Measurements from ENCODE around the gene EPS15. TPM values are rescaled to one million over a fixed set of nuclear protein-coding genes. Genes with fewer than 3 reads are reported as not detected.

EPS15 gene
- total and polyA plus RNA-seq, 7 donors, result 9.8 to 71.9 (median 46.1) TPM

DNA sequence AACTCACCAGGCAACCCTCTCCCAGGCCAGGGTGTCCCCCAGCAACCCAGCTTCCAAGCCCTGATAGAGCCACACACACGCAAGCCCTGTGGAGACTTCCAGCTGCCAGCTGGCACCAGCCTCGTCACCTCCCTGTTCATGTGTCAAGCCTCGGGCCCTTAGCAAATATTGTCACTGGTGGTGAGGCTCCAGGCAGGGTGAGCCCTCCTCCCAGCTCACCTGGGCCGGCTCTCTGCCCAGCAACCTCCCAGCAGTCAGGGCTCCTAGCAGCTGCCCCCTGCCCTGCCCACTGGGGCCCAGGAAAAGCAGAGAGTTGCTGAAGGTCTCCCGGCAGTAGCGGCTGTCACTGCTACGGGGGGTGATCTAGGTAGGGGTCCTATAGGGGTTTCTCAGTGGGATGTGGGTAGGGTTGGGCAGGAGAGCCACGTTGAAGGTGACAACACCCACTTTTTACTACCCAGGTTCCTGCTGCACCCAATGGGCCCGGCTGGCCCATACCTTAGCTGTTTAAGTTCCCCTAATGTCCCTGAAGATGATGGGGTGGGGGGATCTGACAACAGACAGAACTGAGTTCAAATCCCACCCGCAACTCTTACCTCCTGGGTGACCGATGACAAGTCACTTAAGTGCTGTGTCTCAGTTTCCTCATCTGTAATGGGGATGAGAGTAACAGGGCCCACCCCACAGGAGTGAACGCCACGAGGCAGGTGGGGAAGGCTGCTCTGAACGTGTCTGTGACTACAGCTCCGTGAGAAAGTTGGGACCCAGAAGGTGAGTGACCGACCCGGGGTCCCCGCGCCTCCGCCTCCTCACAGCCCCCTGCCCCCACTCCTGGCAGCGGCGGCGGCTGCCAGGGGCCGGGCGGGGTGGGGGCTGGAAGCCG, 189.4 kb downstream of the EPS15 start:
- Histone ChIP-seq H3K9me3 (no peaks in the 10 kb centered on the region), H3K4me1 (peaks cover 8% of the 10 kb centered on the region), H3K27me3 (ENCODE audit: insufficient read depth in 3 of 3, low read length in 2 of 3) (peaks cover 0 to 5% (median 0%) of the 10 kb centered on the region in 3 donors), H3K36me3 (ENCODE audit: insufficient read depth in 1 of 2, low read depth in 1 of 2) (no peaks in the 10 kb centered on the region), H3K4me3 (peak overlapping the region; percentile 46), H3K27ac (no peak overlapping the region)
- intact Hi-C loops (cut with DNase I), result no loop called here
- TF ChIP-seq, protein P1, sequence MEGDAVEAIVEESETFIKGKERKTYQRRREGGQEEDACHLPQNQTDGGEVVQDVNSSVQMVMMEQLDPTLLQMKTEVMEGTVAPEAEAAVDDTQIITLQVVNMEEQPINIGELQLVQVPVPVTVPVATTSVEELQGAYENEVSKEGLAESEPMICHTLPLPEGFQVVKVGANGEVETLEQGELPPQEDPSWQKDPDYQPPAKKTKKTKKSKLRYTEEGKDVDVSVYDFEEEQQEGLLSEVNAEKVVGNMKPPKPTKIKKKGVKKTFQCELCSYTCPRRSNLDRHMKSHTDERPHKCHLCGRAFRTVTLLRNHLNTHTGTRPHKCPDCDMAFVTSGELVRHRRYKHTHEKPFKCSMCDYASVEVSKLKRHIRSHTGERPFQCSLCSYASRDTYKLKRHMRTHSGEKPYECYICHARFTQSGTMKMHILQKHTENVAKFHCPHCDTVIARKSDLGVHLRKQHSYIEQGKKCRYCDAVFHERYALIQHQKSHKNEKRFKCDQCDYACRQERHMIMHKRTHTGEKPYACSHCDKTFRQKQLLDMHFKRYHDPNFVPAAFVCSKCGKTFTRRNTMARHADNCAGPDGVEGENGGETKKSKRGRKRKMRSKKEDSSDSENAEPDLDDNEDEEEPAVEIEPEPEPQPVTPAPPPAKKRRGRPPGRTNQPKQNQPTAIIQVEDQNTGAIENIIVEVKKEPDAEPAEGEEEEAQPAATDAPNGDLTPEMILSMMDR (IDR thresholded peaks at IDR 0.05), result no peak
- no peak for DNase-seq
- WGBS, 3 donors, result 36 to 69% (median 51%) methylated on average over 16 to 26 of the region's 26 CpGs
- ATAC-seq, result peak in 3 of 4 donors; percentile 18 to 41 (median 30)

DNA sequence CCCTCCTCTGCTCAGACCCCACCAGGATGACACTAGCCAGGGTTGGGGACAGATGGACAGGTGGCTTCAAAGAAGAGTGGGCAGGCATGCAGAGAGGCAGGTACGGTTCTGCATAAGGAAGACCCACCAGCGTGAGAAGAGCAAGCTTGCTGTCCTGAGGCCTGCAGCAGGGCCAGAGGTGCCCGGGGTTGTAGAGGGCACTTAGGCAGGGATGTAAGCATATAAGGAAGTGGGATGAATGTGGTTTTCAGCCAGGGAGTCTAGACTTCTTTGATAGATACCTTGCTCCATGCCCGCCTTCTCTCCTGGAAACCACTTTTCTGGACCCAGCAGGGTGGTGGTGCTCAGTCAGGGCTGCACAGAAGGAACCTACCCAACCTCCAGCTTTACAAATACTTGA, 190.1 kb downstream of the EPS15 start:
- TF ChIP-seq, protein P1 (IDR thresholded peaks at IDR 0.05), result no peak
- Histone ChIP-seq H3K9me3 (no peaks in the 10 kb centered on the region), H3K4me3 (no peak overlapping the region), H3K4me1 (peaks cover 8% of the 10 kb centered on the region), H3K27ac (no peak overlapping the region), H3K36me3 (ENCODE audit: insufficient read depth in 1 of 2, low read depth in 1 of 2) (no peaks in the 10 kb centered on the region), H3K27me3 (ENCODE audit: insufficient read depth in 3 of 3, low read length in 2 of 3) (peaks cover 0 to 5% (median 0%) of the 10 kb centered on the region in 3 donors)
- ATAC-seq (no peak), DNase-seq (no peak)
- intact Hi-C loops (cut with DNase I), result no loop called here
- 94 to 96% (median 94%) methylated on average over 4 of the region's 4 CpGs for WGBS, 3 donors

DNA sequence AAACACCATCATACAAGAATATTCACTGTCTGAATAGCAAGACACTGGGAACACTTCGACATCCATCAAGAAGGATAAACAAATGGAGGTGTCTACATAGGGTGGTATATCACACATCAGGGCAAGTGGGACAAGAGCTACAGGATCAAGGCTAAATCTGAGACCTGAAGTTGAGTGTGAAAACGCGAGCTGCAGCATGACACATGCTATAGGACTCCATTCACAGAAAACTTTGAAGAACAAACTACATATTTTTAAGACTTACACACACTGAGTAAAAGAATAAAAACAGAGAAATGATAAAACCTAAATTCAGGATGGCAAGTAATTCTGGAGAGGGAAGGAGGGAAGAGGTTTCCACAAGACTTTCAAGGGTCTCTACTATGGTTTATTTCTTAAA, 190.8 kb downstream of the EPS15 start:
- Histone ChIP-seq H3K27ac (no peak overlapping the region), H3K4me1 (peaks cover 8% of the 10 kb centered on the region), H3K27me3 (ENCODE audit: insufficient read depth in 3 of 3, low read length in 2 of 3) (peaks cover 0 to 5% (median 0%) of the 10 kb centered on the region in 3 donors), H3K4me3 (no peak overlapping the region), H3K36me3 (ENCODE audit: insufficient read depth in 1 of 2, low read depth in 1 of 2) (no peaks in the 10 kb centered on the region), H3K9me3 (no peaks in the 10 kb centered on the region)
- DNase-seq (no peak), ATAC-seq (no peak)
- TF ChIP-seq, protein P1 (IDR thresholded peaks at IDR 0.05), result no peak
- WGBS, 3 donors, result 91 to 96% (median 92%) methylated on average over 3 of the region's 3 CpGs
- intact Hi-C loops (cut with DNase I), result no loop called here

DNA sequence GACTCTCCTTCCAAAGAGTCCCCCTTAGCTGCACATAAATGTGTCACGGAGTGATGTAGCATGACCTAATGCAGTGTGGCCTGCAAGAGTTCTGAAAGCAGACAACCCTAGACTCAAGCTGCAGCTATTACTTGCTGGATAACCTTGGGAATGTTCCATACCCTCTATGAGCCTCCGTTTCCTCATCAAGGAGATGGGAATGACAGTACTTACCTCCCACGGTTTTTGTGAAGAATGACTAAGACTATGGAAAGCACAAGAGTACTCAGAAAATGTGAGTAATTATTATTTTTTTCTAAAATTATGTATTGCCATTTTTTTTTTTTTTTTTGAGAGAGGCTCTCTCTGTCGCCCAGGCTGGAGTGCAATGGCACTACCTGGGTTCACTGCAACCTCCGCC, 191.7 kb downstream of the EPS15 start:
- no peak for ATAC-seq
- WGBS, 3 donors, result 72 to 77% (median 75%) methylated on average over 5 of the region's 5 CpGs
- TF ChIP-seq, protein P1 (IDR thresholded peaks at IDR 0.05), result no peak
- Histone ChIP-seq H3K36me3 (ENCODE audit: insufficient read depth in 1 of 2, low read depth in 1 of 2) (no peaks in the 10 kb centered on the region), H3K4me3 (no peak overlapping the region), H3K27me3 (ENCODE audit: insufficient read depth in 3 of 3, low read length in 2 of 3) (peaks cover 0 to 5% (median 0%) of the 10 kb centered on the region in 3 donors), H3K27ac (no peak overlapping the region), H3K9me3 (no peaks in the 10 kb centered on the region), H3K4me1 (peaks cover 8% of the 10 kb centered on the region)
- no peak for DNase-seq
- intact Hi-C loops (cut with DNase I), result no loop called here

Measured in psoas muscle (tissue), 8 donors.